ENCODE measurements around the gene ATAD3C. TPM values are rescaled to one million over a fixed set of nuclear protein-coding genes. Genes with fewer than 3 reads are reported as not detected.
A peak's percentile ranks its signal among the peaks of the same experiment; 100 is the strongest.

Gene ATAD3C
- total and polyA plus RNA-seq, 10 of the 15 experiments (the other 5 are each of a cell fraction or from before 2014, with no cell fraction given) = 0.03 to 3.1 (median 0.86) TPM

DNA sequence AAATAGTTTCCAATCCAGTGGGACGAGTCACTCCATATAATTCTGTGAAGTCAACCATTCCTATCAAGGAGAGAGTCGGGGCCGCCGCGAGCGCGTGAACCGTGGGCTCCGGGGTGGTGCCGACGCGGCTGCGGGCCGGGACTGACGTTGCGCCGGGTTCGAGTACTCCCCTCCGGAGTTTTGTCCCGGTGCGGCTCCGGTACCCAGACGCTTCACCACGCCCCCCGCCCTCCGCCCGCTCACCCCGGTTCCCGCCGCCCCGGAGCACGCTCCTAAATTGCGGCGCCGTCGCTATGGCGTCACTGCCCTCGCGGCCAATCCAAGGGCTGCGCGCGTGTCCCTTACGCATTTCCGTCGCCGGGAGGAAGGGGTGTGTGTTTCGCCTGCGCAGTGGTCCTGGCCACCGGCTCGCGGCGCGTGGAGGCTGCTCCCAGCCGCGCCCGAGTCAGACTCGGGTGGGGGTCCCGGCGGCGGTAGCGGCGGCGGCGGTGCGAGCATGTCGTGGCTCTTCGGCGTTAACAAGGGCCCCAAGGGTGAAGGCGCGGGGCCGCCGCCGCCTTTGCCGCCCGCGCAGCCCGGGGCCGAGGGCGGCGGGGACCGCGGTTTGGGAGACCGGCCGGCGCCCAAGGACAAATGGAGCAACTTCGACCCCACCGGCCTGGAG, 22.0 kb downstream of the ATAD3C start, which contains the start of gene ATAD3B (continued):
- TF ChIP-seq ZNF274 (IDR thresholded peaks at IDR 0.05; ENCODE audit: insufficient read depth, insufficient read length) (no peak), PAX8 (IDR thresholded peaks at IDR 0.05) (no peak), STAT1 (conservative IDR thresholded peaks at IDR 0.05) (no peak), TAF1 (IDR thresholded peaks at IDR 0.05; ENCODE audit: borderline replicate concordance, low read depth, low read length) (no peak), ZSCAN29 (IDR thresholded peaks at IDR 0.05) (no peak), YBX1 (IDR thresholded peaks at IDR 0.05) (no peak), RAD51 (IDR thresholded peaks at IDR 0.05) (no peak), NR2F1 (conservative IDR thresholded peaks at IDR 0.05) (no peak; the same call in 1 of the 2 replicates), POLR2AphosphoS5 (IDR thresholded peaks at IDR 0.05; ENCODE audit: low read length) (peak; percentile 74; the same call in 1 of the 2 replicates)
- TF ChIP-seq, protein P1, sequence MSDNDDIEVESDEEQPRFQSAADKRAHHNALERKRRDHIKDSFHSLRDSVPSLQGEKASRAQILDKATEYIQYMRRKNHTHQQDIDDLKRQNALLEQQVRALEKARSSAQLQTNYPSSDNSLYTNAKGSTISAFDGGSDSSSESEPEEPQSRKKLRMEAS (IDR thresholded peaks at IDR 0.05; ENCODE audit: low read depth, low read length) = peak; percentile 65; the same call in 1 of the 2 replicates
- TF ChIP-seq, protein P2, sequence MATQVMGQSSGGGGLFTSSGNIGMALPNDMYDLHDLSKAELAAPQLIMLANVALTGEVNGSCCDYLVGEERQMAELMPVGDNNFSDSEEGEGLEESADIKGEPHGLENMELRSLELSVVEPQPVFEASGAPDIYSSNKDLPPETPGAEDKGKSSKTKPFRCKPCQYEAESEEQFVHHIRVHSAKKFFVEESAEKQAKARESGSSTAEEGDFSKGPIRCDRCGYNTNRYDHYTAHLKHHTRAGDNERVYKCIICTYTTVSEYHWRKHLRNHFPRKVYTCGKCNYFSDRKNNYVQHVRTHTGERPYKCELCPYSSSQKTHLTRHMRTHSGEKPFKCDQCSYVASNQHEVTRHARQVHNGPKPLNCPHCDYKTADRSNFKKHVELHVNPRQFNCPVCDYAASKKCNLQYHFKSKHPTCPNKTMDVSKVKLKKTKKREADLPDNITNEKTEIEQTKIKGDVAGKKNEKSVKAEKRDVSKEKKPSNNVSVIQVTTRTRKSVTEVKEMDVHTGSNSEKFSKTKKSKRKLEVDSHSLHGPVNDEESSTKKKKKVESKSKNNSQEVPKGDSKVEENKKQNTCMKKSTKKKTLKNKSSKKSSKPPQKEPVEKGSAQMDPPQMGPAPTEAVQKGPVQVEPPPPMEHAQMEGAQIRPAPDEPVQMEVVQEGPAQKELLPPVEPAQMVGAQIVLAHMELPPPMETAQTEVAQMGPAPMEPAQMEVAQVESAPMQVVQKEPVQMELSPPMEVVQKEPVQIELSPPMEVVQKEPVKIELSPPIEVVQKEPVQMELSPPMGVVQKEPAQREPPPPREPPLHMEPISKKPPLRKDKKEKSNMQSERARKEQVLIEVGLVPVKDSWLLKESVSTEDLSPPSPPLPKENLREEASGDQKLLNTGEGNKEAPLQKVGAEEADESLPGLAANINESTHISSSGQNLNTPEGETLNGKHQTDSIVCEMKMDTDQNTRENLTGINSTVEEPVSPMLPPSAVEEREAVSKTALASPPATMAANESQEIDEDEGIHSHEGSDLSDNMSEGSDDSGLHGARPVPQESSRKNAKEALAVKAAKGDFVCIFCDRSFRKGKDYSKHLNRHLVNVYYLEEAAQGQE (IDR thresholded peaks at IDR 0.05; ENCODE audit: low read depth, low read length) = no peak
- TF ChIP-seq, protein P3, sequence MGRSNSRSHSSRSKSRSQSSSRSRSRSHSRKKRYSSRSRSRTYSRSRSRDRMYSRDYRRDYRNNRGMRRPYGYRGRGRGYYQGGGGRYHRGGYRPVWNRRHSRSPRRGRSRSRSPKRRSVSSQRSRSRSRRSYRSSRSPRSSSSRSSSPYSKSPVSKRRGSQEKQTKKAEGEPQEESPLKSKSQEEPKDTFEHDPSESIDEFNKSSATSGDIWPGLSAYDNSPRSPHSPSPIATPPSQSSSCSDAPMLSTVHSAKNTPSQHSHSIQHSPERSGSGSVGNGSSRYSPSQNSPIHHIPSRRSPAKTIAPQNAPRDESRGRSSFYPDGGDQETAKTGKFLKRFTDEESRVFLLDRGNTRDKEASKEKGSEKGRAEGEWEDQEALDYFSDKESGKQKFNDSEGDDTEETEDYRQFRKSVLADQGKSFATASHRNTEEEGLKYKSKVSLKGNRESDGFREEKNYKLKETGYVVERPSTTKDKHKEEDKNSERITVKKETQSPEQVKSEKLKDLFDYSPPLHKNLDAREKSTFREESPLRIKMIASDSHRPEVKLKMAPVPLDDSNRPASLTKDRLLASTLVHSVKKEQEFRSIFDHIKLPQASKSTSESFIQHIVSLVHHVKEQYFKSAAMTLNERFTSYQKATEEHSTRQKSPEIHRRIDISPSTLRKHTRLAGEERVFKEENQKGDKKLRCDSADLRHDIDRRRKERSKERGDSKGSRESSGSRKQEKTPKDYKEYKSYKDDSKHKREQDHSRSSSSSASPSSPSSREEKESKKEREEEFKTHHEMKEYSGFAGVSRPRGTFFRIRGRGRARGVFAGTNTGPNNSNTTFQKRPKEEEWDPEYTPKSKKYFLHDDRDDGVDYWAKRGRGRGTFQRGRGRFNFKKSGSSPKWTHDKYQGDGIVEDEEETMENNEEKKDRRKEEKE (IDR thresholded peaks at IDR 0.05) = no peak
- TF ChIP-seq, protein P4, sequence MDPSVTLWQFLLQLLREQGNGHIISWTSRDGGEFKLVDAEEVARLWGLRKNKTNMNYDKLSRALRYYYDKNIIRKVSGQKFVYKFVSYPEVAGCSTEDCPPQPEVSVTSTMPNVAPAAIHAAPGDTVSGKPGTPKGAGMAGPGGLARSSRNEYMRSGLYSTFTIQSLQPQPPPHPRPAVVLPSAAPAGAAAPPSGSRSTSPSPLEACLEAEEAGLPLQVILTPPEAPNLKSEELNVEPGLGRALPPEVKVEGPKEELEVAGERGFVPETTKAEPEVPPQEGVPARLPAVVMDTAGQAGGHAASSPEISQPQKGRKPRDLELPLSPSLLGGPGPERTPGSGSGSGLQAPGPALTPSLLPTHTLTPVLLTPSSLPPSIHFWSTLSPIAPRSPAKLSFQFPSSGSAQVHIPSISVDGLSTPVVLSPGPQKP (IDR thresholded peaks at IDR 0.05; ENCODE audit: low read depth, low read length) = peak; percentile 56; the same call in 1 of the 2 replicates
- TF ChIP-seq, protein P5, sequence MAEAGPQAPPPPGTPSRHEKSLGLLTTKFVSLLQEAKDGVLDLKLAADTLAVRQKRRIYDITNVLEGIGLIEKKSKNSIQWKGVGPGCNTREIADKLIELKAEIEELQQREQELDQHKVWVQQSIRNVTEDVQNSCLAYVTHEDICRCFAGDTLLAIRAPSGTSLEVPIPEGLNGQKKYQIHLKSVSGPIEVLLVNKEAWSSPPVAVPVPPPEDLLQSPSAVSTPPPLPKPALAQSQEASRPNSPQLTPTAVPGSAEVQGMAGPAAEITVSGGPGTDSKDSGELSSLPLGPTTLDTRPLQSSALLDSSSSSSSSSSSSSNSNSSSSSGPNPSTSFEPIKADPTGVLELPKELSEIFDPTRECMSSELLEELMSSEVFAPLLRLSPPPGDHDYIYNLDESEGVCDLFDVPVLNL (IDR thresholded peaks at IDR 0.05; ENCODE audit: low read depth, low read length) = peak; percentile 84
- TF ChIP-seq, protein P6, sequence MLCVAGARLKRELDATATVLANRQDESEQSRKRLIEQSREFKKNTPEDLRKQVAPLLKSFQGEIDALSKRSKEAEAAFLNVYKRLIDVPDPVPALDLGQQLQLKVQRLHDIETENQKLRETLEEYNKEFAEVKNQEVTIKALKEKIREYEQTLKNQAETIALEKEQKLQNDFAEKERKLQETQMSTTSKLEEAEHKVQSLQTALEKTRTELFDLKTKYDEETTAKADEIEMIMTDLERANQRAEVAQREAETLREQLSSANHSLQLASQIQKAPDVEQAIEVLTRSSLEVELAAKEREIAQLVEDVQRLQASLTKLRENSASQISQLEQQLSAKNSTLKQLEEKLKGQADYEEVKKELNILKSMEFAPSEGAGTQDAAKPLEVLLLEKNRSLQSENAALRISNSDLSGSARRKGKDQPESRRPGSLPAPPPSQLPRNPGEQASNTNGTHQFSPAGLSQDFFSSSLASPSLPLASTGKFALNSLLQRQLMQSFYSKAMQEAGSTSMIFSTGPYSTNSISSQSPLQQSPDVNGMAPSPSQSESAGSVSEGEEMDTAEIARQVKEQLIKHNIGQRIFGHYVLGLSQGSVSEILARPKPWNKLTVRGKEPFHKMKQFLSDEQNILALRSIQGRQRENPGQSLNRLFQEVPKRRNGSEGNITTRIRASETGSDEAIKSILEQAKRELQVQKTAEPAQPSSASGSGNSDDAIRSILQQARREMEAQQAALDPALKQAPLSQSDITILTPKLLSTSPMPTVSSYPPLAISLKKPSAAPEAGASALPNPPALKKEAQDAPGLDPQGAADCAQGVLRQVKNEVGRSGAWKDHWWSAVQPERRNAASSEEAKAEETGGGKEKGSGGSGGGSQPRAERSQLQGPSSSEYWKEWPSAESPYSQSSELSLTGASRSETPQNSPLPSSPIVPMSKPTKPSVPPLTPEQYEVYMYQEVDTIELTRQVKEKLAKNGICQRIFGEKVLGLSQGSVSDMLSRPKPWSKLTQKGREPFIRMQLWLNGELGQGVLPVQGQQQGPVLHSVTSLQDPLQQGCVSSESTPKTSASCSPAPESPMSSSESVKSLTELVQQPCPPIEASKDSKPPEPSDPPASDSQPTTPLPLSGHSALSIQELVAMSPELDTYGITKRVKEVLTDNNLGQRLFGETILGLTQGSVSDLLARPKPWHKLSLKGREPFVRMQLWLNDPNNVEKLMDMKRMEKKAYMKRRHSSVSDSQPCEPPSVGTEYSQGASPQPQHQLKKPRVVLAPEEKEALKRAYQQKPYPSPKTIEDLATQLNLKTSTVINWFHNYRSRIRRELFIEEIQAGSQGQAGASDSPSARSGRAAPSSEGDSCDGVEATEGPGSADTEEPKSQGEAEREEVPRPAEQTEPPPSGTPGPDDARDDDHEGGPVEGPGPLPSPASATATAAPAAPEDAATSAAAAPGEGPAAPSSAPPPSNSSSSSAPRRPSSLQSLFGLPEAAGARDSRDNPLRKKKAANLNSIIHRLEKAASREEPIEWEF (IDR thresholded peaks at IDR 0.05; ENCODE audit: insufficient replicate concordance, low read depth, low read length) = no peak

All from GM12878 (cell line).